CD4-positive, alpha-beta T cell treated with Interleukin-1 beta for 1 hour (primary cell): ENCODE data around the gene KCTD1.

ENCODE experiments used
- DNase-seq, 2 donors: peaks; one replicate each; pipeline ENCODE4 v3.0.0-alpha.2; 2020 to 2022

KCTD1 gene

DNA sequence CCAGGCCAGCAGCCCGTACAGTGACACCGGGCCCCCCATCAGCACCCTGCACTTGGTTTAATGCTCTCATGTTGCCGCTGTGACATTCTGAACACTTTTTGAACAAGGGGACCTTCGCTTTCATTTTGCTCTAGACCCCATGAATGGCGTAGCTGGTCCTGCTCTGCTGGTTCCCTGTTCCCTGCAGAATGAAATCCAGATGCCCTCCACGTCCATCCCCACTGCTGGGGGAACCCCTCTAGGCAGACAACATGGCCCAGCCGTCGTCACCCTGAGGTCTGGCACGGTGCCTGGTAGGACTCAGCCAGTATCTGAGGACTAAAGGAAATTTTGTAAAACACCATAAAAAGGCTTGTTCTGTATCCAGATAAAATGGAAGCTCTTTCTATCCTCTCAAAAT is 128.6 kb downstream of the KCTD1 start:
- DNase-seq: no peak

DNA sequence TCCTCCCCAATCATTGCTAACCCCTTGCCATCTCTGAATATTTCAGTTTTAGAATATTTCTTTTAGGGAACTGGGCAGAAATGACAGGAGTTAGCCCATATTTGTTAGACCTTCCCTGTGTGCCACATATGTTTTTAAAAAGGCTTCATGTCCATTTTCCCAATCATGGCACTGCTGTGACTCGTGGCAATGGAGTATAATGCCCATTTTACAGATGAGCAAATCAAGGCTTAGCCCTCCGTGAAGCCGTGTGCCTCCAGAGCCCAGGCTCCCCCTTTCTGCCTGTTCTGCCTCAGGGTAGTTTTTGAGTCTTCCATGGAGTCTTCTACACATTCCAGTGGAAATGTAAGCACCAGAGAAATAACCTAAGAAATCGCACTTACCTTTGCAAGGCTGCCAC is 130.1 kb downstream of the KCTD1 start:
- no peak for DNase-seq

GRCh38 chr18:26417190-26417589 is 131.2 kb downstream of the KCTD1 start:
- no peak for DNase-seq

DNA sequence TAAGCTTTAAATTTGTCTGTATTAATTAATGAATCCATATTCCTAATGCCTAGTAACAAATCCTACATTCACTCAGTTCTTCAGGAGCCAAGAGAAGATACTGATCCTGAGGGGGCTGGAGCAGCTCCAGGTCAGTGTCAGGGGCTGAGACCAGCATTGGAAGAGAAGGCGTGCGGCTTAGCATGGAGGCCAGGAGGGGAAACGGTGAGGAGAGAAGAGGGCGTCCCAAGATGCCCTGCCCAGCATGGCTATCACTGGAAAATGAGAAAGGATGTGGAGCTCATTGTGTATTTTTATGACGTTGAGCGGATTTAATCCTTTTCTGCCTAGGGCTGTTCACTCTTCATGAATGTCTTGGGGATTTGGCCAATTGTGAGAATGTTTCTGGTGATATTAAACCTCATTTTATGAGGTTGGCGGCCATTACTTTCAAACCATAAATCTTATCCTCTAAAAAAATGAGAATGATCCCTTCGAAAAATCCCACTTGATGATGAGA is 131.7 kb downstream of the KCTD1 start:
- DNase-seq: no peak

GRCh38 chr18:26415631-26416030 is 132.7 kb downstream of the KCTD1 start:
- no peak for DNase-seq

- DNase-seq: no peak
Measured at GRCh38 chr18:26414901-26415440, 133.4 kb downstream of the KCTD1 start.

- DNase-seq: no peak
Measured at GRCh38 chr18:26409091-26409490, 139.3 kb downstream of the KCTD1 start.

GRCh38 chr18:26407736-26408601 is 140.4 kb downstream of the KCTD1 start:
- no peak for DNase-seq

GRCh38 chr18:26406854-26407517 is 141.4 kb downstream of the KCTD1 start:
- DNase-seq: no peak

- DNase-seq: no peak
Measured at GRCh38 chr18:26406324-26406723, 142.0 kb downstream of the KCTD1 start.

DNA sequence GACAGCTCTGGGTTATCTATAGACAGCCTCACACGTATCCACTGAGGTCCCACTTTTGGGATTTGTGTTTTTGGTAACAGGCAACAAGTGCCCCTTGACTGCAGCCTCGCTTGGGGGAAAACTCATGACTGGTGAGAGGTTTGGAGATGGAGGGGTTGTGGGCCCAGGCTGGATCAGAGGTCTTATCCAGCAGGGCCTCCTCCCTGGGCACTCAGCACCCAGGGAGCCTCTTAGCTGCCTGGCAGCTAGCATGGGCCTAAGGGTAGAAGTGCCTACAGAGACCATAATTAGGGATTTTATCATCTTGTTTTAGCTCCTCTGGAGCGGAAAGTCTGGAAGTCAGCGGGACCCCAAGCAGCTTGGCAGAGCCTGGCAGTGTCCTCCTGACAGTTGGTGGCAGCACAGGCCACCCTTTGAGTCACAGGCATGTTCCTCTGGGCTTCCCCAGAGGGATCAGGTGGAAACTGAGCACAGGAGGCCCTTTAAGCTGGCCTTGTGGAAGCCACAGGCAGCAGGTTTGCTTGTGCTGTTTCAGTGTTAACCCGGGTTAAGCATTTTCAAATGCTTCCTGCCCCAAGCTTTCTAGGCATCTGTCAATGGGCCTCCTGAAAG is 143.1 kb downstream of the KCTD1 start:
- DNase-seq: no peak
